Measurements from ENCODE around the gene LMO4.

Gene LMO4

DNA sequence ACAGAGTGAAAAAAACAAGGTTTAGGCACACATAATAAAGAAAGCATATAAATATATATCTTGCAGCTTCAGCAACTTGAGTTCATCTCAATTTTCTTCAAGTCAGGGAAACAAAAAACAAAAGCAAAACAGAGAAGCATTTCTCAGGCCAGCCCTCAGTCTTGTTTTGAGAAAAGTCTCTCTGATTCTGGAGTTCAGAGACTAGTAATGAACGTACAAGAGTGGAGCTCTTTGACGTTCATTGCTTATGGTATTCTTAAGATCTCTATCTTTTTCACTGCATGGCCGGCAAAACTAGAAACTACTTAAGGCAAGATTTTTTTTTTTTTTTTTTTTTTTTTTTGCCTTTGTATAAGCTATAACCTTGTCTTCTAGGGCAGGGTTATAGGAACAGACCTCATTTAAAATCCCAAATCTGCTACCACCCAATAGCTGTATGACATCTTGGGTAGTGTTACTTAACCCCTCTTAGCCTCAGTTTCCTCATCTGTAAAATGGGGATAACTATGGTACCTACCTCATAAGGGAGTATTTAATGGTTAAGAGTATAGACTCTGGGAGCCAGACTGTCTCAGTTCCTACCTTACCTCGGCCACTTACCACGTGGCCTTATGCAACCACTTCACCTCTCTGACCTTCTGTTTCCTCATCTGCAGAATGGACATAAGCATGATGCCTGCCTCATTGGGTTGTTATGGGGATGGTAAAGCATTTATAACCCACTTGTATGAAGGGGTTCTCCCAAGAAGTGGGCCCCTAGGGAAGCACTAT lies 33.6 kb downstream of the LMO4 start:
- DNase-seq, result no peak

DNA sequence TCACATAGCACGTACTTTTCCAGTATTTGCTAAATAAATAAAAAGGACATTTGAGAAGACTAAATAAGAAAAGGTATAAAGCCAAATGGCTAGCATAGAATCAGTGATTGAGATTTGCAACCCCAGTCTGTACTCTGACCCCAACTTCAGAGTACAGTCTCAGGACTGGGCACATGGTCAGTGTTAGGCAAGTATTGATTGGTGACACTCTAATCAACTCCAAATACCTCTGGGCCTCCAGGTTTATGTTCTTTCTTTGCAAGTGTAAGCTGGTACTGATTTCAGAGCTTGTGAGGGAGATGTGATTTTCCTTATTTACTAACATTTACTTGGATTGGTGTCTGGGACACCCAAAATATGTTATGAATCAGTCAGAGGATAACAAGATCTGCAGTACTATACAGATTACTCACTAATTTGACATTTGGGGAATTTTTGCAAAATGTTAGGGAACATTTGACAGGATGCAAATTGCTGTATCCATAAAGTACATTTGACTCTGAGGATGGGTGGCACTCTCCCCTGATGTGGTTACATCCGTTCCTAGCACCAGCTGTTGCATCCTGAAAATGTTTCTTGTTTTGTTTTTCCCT lies 34.2 kb downstream of the LMO4 start:
- peak; percentile 67 for DNase-seq

DNA sequence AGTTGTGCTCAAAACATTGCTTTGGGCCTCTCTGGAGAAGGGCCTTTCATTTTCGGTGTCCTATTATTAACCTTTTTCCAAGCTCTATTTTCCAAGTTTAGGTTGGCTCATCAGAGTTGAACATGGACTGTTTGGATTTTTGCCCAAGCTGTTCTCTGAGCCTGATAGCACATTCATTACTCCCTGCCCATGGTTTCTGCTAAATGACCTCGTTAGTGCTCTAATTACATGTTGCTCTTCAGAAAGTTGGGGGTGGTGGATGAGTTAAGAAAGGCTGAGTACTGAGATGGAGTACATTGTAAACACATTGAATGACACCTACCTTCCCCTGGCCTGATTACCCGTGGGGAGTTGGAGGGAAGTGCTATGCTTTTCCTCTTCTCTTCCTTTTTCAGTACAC lies 38.9 kb downstream of the LMO4 start:
- no peak for DNase-seq

GRCh38 chr1:87368907-87369306 lies 40.2 kb downstream of the LMO4 start:
- no peak for DNase-seq

- DNase-seq, result no peak
Observed at GRCh38 chr1:87369736-87370478, 41.2 kb downstream of the LMO4 start.

DNA sequence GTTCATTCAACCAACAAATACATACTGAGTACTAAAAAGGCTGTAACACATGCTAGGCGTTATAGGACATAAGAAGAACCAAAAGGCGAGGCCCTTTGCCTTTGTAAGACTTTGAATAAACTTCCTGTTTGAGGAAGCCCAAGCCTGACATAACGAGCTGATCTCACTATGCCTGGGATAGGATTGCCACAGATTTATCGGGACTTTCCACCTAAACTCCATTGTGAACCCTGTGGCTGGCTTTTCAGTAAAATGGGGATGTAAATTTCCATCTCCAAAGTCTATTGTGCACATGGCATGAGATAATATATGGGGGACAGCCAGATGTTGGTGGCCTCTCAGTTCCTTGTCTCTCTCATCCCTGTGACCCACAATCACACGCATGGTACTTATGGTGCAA lies 41.9 kb downstream of the LMO4 start:
- DNase-seq, result no peak

DNA sequence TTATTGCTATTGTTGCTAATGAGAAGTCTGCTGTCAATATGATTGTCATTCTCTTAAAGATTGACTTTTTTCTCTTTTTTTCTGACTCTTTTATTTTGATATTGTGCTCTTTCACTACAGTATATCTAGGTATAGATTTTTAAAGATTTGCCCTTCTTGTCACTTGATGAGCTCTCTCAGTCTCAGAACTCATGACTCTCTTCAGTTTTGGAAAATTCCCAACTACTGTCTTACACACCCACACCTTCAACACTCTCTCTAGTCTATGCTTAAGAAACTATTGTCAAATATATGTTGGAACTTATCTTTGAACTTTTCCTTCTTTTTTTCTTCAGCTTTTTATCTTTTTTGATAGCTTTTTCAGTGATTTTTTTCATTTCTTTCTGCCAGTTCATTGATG lies 50.6 kb downstream of the LMO4 start:
- DNase-seq, result no peak

GRCh38 chr1:87386217-87386790 lies 57.6 kb downstream of the LMO4 start:
- DNase-seq, result no peak

- no peak for DNase-seq
Observed at GRCh38 chr1:87388411-87388810, 59.7 kb downstream of the LMO4 start.

- DNase-seq, result no peak
Observed at GRCh38 chr1:87389011-87389410, 60.3 kb downstream of the LMO4 start.

GRCh38 chr1:87389546-87389945 lies 60.9 kb downstream of the LMO4 start:
- DNase-seq, result no peak

DNA sequence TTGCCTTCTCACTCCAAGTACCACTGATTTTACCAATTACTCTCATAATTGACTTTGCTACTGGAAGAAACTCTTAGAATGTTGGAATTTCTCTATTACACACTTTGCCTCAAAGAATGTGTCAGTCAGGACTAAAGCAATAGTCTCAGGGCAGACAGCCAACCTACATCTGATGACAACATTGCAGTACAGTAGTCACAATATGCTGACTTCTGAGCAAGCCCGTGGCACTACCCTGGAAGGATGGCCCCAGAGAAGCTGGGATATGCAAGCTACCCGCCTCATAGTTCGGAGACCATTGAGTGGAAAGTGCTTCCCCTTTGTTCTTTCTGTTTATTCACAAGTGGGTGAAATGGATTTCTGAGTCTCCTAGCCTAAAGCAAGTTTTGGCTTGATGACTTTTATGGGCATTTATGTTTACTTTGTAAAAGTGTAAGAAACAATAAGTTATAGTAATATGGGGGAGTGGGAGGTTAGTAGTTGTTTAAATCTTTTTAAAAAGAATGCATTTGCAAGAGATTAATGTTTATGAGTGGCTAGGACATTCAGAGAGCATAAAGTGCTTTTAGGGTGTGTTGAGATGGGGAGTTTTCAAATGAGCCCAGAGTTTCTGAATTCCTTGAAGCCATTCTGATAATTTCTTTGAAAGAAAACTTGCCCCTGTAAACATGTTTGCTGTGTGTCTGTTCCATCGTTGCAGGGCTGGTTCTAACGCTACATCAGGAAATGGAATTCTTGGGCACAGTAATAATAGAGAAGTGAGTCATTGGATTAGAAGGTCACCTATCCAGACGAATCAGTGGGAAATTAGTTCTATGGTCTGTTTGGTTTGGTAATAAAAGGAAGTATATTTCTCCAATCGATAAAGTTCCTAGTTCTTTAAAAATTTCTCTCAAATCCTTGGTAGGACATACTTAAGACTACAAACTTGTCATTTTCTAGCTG lies 63.8 kb downstream of the LMO4 start:
- DNase-seq, result peak; percentile 91

DNA sequence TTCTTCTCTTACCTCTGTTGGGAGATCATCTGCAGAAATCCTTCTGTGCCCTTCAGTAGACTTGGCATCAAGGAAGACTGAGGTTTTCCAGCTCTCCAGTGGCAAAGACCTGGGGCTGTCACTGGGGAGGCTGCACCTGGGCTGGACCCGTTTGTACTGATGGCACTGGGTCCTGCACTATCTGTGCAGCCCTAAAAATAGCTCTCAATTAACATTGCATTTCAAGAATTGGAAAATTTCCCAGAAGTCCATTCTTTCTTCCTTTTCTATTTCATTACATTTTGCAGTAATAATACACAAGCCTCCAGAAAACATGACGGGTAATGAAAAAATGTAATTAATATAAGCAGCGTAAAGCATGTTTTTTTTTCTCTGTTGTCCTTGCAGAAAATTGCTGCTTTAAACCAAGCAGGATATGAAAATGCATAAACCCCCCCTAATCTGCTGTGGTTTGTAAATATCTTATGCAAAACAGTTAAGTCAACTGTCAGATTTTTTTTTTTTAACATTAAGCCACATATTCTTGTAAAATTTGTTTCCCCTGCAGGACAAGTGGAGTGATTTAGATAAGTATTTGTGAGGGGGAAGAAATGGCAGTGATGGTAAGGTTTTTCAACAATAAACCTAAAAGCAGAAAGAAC lies 64.9 kb downstream of the LMO4 start:
- no peak for DNase-seq

GRCh38 chr1:87394513-87394912 lies 65.8 kb downstream of the LMO4 start:
- no peak for DNase-seq

- no peak for DNase-seq
Observed at GRCh38 chr1:87394982-87395381, 66.3 kb downstream of the LMO4 start.
